ENCODE measurements around the gene SHMT2. TPM values are rescaled to one million over a fixed set of nuclear protein-coding genes. Genes with fewer than 3 reads are reported as not detected.
A peak's percentile ranks its signal among the peaks of the same experiment; 100 is the strongest.

The SHMT2 gene
- total RNA-seq, 1 experiment from 2014 or later = 160 TPM

- DNase-seq (ENCODE audit: low spot score) = peak; percentile 64
- in situ Hi-C loops (cut with HindIII; ENCODE audit: low sequenced_read_pairs) = no loop called here
Measured at GRCh38 chr12:57195611-57196371, 33.7 kb upstream of the SHMT2 start.

DNA sequence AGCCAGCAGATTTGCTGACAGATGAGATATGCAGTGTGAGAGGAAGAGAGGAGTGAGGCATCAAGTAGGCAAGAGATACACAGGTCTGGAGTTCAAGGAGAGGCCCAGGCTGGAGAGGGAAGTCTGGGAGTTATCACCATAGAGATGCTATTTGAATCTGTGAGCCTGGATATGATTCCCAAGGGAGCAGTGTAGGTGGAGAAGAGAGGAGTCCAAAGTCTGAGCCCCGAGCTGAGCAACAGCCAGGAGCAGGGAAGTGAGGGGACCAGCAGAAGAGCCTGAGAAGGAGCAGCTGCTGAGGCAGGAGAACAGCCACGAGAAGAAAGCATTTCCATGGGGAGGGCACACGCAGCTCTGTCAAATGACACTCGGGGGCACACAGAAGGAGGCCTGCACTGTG is 33.1 kb upstream of the SHMT2 start:
- in situ Hi-C loops (cut with HindIII; ENCODE audit: low sequenced_read_pairs) = no loop called here
- no peak for DNase-seq (ENCODE audit: low spot score)

DNA sequence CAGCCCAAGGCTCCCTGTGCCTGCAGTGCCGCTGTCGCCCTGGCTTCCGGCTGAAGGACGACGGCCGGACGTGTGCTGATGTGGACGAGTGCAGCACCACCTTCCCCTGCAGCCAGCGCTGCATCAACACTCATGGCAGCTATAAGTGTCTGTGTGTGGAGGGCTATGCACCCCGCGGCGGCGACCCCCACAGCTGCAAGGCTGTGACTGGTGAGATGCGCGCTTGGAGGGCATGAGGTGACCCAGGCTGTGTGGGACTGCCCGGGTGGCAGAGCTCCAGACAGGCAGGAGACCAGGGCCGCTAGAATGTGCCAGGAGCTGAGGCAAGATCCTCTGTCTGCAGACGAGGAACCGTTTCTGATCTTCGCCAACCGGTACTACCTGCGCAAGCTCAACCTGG is 32.6 kb upstream of the SHMT2 start:
- no peak for DNase-seq (ENCODE audit: low spot score)
- in situ Hi-C loops (cut with HindIII; ENCODE audit: low sequenced_read_pairs) = no loop called here

- no peak for DNase-seq (ENCODE audit: low spot score)
- in situ Hi-C loops (cut with HindIII; ENCODE audit: low sequenced_read_pairs) = no loop called here
Measured at GRCh38 chr12:57198329-57198728, 31.2 kb upstream of the SHMT2 start.

DNA sequence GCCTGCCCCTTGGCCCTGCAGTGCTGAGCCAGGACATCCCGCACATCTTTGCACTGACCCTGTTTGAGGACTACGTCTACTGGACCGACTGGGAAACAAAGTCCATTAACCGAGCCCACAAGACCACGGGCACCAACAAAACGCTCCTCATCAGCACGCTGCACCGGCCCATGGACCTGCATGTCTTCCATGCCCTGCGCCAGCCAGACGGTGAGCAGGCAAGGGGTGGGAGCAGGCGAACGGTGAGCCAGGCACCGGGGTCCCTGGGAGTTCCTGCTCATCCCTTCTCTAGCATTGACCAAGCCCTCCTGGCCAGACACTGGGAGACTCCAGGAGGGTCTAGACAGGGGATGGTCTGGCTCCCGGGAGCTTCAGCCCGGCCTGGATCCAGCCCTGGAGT is 30.3 kb upstream of the SHMT2 start:
- in situ Hi-C loops (cut with HindIII; ENCODE audit: low sequenced_read_pairs) = no loop called here

DNA sequence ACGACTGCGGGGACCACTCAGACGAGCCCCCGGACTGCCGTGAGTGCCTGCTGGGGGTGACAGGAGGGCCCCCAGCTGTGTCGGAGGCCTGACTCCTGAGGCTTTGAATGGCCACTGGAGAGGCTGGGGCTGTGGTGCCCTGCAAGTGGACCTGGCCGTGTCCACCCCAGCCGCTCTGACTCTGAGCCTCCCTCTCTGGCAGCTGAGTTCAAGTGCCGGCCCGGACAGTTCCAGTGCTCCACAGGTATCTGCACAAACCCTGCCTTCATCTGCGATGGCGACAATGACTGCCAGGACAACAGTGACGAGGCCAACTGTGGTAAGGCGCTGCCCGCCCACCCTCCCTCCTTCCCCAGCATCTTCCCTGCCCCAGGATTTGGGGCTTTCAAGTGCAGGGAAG is 29.0 kb upstream of the SHMT2 start:
- in situ Hi-C loops (cut with HindIII; ENCODE audit: low sequenced_read_pairs) = no loop called here
- no peak for DNase-seq (ENCODE audit: low spot score)

More for the DNA sequence above, 30.3 kb upstream of the SHMT2 start:
- no peak for DNase-seq (ENCODE audit: low spot score)

GRCh38 chr12:57201219-57201618 is 28.3 kb upstream of the SHMT2 start:
- in situ Hi-C loops (cut with HindIII; ENCODE audit: low sequenced_read_pairs) = no loop called here
- no peak for DNase-seq (ENCODE audit: low spot score)

- in situ Hi-C loops (cut with HindIII; ENCODE audit: low sequenced_read_pairs) = no loop called here
- no peak for DNase-seq (ENCODE audit: low spot score)
Measured at GRCh38 chr12:57201631-57202030, 27.9 kb upstream of the SHMT2 start.

- DNase-seq (ENCODE audit: low spot score) = no peak
- in situ Hi-C loops (cut with HindIII; ENCODE audit: low sequenced_read_pairs) = no loop called here
Measured at GRCh38 chr12:57202321-57202720, 27.2 kb upstream of the SHMT2 start.

GRCh38 chr12:57203201-57203600 is 26.3 kb upstream of the SHMT2 start:
- peak; percentile 66 for DNase-seq (ENCODE audit: low spot score)
- in situ Hi-C loops (cut with HindIII; ENCODE audit: low sequenced_read_pairs) = no loop called here

DNA sequence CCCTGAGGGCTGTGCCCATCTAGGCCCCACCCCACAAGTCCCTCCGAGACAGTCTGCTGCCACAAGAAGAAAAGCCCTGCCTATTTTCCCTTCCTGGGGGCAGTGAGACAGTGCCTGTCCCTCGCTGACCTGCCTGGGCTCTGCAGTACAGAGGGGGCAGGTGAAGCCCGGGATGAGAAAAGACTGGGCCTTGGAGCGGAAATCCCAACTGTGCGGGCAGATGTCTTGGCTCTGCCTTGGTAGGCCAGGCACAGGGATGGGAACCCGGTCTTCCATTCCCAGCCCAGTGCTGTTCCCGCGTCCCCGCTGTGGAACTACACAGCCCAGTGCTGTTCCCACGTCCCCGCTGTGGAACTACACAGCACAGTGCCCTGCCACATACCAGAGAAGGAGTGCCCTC is 25.7 kb upstream of the SHMT2 start:
- DNase-seq (ENCODE audit: low spot score) = peak; percentile 95
- in situ Hi-C loops (cut with HindIII; ENCODE audit: low sequenced_read_pairs) = no loop called here

DNA sequence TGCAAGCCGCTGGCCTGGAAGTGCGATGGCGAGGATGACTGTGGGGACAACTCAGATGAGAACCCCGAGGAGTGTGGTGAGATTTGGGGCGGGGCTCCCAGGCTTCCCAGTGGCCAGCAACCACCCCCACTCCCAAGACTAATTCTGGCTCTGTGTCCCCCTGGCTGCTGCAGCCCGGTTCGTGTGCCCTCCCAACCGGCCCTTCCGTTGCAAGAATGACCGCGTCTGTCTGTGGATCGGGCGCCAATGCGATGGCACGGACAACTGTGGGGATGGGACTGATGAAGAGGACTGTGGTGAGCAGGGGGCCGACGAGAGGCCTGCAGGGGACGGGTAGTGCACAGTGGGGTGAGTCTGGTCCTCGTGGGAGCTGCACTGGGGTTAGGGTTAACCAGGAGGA is 25.1 kb upstream of the SHMT2 start:
- DNase-seq (ENCODE audit: low spot score) = no peak
- in situ Hi-C loops (cut with HindIII; ENCODE audit: low sequenced_read_pairs) = no loop called here

- in situ Hi-C loops (cut with HindIII; ENCODE audit: low sequenced_read_pairs) = no loop called here
- no peak for DNase-seq (ENCODE audit: low spot score)
Measured at GRCh38 chr12:57205186-57205585, 24.3 kb upstream of the SHMT2 start.

- in situ Hi-C loops (cut with HindIII; ENCODE audit: low sequenced_read_pairs) = no loop called here
- DNase-seq (ENCODE audit: low spot score) = no peak
Measured at GRCh38 chr12:57205931-57206330, 23.6 kb upstream of the SHMT2 start.

DNA sequence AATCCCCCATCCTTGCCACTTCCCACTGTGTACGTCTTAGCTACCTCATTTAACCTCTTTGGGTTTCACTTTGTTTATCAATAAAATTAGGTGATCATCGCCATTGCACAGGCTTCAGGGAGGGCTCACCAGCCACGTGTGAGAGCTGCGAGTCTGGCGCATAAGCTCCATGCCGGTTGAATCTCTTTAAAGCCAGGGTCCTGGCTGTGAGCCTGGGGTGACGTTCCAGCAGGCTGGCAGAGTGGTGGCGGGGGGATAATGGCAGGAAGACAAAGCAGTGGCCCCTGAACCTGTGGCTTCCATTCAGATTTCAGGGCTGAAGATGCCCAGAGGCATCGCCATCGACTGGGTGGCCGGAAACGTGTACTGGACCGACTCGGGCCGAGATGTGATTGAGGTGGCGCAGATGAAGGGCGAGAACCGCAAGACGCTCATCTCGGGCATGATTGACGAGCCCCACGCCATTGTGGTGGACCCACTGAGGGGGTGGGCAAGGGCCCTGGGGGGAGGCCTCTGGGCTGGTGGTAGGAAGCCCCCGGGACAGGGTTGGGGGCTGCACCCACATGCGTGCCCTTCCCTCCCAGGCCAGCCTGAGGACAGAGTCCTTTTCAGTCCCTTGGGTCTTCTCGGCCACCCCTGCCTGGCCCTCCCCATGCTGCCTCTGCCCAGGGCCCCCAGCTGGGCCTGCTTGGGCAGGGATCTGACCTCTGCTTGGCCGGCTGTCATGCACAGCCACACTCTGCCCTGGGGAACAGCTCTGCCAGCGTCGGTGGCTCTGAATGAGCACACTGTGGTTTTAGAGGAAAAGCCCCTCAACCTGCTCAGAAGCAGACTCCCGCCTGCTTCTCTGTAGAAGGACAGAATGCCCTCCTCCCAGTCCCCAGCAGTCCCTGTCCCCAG is 21.5 kb upstream of the SHMT2 start:
- no peak for DNase-seq (ENCODE audit: low spot score)
- in situ Hi-C loops (cut with HindIII; ENCODE audit: low sequenced_read_pairs) = no loop called here

- in situ Hi-C loops (cut with HindIII; ENCODE audit: low sequenced_read_pairs) = no loop called here
- peak; percentile 70 for DNase-seq (ENCODE audit: low spot score)
Measured at GRCh38 chr12:57208631-57209282, 20.8 kb upstream of the SHMT2 start.

- in situ Hi-C loops (cut with HindIII; ENCODE audit: low sequenced_read_pairs) = no loop called here
- DNase-seq (ENCODE audit: low spot score) = no peak
Measured at GRCh38 chr12:57209916-57210315, 19.6 kb upstream of the SHMT2 start.

DNA sequence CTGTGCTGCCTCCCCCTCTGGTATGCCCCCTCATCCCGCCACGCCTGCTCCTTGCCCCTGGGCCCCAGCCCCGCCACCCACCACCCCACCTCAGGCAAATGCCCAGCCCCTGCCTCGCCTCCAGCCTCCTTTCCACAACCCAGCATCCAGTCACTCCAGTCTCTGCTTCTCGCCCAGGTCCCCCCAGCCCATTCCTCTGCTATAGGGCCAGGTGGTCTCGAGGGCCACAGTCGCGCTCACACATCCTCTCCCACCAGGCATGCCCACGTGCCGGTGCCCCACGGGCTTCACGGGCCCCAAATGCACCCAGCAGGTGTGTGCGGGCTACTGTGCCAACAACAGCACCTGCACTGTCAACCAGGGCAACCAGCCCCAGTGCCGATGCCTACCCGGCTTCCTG is 19.1 kb upstream of the SHMT2 start:
- DNase-seq (ENCODE audit: low spot score) = no peak
- in situ Hi-C loops (cut with HindIII; ENCODE audit: low sequenced_read_pairs) = no loop called here

GRCh38 chr12:57210926-57211692 is 18.4 kb upstream of the SHMT2 start:
- DNase-seq (ENCODE audit: low spot score) = peak; percentile 48
- in situ Hi-C loops (cut with HindIII; ENCODE audit: low sequenced_read_pairs) = no loop called here

All from G401 (cell line).